GM19328 (cell line): ENCODE measurements around the gene IFI16.
"Not testable (repeated sequence)": the region's sequence is repeated elsewhere in the genome, so short reads cannot be mapped to it uniquely, and the experiment has no call there.

ENCODE experiments used
- ATAC-seq: cut with Tn5 transposase; IDR thresholded peaks from one replicate; pipeline ENCODE4 v1.9.1; 2021; ENCODE audit warnings: mild to moderate bottlenecking, moderate library complexity; ENCODE audit not compliant: unreplicated experiment

IFI16 gene

DNA sequence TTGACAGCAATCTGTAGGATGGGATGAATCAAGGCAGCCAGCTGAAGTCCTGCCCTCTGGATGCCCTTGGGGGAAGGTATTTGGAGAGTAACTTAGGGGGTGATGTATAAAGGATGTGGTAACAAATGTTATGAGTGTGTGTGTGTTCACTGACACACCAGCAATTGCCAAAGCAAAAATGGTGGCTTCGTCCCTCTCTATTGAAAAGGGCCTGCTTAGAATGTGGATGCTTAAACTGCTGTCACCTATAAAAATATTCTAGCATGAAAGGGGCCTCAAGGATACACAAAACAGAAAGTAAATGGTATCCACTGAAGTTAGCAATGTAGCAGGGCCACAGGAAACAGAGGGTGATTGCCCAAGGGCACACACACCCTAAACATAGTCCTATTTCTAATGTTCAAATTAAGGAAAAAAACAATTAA lies 81.9 kb downstream of the IFI16 start:
- no peak for ATAC-seq

GRCh38 chr1:159092036-159092760 lies 82.5 kb downstream of the IFI16 start:
- no peak for ATAC-seq

GRCh38 chr1:159098596-159098995 lies 88.9 kb downstream of the IFI16 start:
- no peak for ATAC-seq

GRCh38 chr1:159100589-159100988 lies 90.9 kb downstream of the IFI16 start:
- no peak for ATAC-seq

GRCh38 chr1:159103021-159103420 lies 93.3 kb downstream of the IFI16 start:
- not testable (repeated sequence) for ATAC-seq
